GDM1 (cell line): Measurements from ENCODE around the gene MBNL2.
"Not testable (repeated sequence)": the region's sequence is repeated elsewhere in the genome, so short reads cannot be mapped to it uniquely, and the experiment has no call there.

Experiments
- DNase-seq: peaks from one replicate; lab custom pipeline; 2025; lab: John Stamatoyannopoulos, UW

MBNL2 gene

GRCh38 chr13:97347255-97347932 lies 125.3 kb downstream of the MBNL2 start:
- no peak for DNase-seq

GRCh38 chr13:97348569-97349100 lies 126.5 kb downstream of the MBNL2 start:
- DNase-seq = no peak

- not testable (repeated sequence) for DNase-seq
Observed at GRCh38 chr13:97352012-97352411, 129.9 kb downstream of the MBNL2 start.

GRCh38 chr13:97352815-97353214 lies 130.7 kb downstream of the MBNL2 start:
- DNase-seq = no peak

DNA sequence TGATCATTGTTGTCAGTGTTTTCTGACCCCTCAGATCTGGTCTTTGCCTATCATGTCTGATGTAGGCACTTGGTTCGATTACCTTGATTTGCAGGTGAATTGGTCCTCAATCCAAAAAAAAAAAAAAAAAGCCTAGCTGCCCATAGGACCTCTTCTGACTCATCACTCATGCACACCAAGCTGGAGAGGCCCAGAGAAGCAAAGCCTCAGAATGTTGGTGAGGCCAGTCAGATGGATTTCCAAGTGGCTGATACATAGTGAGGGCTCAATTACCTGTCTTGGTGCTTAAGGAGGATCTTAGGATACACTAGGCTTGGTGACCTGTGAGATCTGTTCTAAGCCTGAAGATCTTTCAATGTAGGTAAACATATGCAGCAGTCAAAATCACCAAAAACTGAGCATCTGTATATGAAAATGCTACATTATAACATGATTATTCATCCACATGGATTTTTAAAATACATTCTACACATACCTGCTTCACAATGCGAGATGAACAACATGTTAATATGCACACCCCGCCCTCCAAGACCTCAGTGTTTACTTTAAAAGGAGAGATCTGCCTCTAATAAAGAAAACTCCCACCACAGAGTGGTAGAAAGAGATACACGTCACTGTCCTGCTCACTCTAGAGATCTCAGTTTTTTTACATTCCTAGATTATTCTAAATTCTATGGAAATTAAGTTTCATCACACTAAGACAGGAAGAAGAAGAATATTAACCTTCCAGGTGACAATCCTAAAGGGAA lies 132.0 kb downstream of the MBNL2 start:
- no peak for DNase-seq

DNA sequence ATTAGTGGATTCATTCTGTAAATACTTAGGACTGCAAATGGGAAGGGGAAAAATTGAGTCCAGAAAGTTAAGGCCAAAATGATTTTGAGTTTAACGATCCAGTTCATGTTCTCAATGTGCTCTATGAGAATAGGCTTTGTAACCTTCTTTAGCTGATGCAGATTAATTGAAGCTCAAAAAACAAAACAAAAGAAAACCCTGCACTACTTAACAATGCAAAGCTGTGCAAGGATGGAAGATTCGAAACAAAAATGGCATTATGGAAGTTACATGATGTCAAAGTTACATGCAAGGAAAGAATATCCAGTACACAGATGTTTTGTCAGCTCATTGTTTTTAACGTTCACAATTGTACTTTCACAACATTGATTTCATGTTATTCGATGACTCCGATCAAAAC lies 132.7 kb downstream of the MBNL2 start:
- DNase-seq = no peak

- DNase-seq = no peak
Observed at GRCh38 chr13:97356592-97356991, 134.5 kb downstream of the MBNL2 start.

- DNase-seq = peak; percentile 48
Observed at GRCh38 chr13:97359181-97360057, 137.3 kb downstream of the MBNL2 start.

DNA sequence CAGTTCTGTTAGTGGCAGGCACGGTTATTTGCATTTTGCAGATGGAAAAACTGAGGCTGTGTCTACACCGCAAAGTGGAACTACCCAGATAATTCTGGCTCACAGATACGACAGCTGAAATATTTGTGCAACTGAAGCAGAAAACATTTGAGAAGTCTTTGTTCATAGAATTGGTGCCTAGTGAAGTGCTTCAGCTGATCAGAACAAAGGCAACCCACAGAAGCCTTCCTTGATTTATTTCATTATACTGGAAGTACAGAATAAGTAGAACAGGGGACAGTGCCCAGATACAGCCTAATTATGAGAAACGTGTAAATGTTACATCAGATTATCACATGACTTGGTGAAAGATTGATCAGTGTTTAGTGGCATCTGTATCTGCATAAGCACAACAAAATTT lies 138.5 kb downstream of the MBNL2 start:
- no peak for DNase-seq

DNA sequence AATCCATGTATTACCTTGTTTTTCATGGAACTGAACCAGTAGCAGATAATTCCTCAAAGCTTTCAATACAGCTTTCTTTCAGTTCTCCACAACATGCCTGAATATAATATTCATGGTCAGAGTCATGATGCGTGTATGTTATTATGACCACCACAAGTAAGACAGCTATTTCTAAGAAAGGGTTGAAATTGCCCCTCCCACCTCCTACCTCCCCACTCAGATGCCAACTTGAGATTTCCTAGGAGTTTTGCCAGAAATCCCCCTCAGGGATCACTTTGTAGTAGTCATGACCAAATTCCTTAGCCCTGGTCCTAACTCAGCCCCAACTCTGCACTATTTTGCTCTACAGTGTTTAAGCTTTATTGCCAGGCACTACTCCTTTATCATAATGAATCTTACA lies 141.9 kb downstream of the MBNL2 start:
- DNase-seq = no peak

DNA sequence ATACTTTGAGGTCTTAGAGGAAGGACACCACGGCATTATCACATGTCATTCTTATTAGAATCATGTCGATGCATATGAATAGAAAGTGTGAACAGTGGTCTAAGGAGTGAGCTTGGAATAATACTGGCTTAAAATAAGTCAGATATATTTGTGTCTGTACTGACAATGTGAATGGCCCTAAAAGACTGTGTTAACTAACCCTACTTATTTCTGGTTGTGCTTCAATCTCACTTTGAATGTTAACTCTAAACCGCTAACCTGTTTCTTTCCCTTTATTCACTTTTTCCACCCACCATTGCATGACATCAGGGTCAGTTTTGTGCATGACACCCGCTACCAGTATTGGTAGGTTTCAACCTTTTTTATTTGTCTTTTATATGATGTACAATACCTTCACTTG lies 142.7 kb downstream of the MBNL2 start:
- no peak for DNase-seq

DNA sequence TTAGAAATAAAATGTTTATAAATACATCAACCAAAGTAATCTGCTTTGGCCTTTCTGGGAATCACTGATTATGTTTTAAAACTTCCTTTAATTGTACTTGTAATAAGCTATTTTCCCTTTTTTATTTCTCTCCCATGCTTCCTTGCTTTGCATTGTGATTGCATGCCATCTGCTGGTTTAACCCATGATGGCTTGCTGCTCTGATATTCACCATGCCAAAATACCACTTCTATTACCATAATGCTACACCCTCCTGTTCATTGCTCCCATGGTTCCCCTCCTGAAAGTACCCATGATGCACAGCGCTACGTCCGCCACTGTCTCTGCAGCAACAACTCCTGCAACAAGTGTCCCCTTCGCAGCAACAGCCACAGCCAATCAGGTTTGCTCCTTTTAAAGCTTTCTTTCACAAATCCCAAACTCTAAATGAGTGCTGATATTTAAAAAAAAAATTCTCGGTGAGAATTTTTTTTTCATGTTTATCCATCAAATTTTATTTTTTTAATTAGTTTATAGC lies 144.1 kb downstream of the MBNL2 start:
- DNase-seq = no peak

GRCh38 chr13:97367016-97367822 lies 145.1 kb downstream of the MBNL2 start:
- peak; percentile 12 for DNase-seq

GRCh38 chr13:97369261-97369893 lies 147.2 kb downstream of the MBNL2 start:
- DNase-seq = no peak

GRCh38 chr13:97371486-97372109 lies 149.5 kb downstream of the MBNL2 start:
- DNase-seq = no peak

GRCh38 chr13:97372936-97373335 lies 150.8 kb downstream of the MBNL2 start:
- DNase-seq = no peak

GRCh38 chr13:97373787-97374186 lies 151.7 kb downstream of the MBNL2 start:
- no peak for DNase-seq

DNA sequence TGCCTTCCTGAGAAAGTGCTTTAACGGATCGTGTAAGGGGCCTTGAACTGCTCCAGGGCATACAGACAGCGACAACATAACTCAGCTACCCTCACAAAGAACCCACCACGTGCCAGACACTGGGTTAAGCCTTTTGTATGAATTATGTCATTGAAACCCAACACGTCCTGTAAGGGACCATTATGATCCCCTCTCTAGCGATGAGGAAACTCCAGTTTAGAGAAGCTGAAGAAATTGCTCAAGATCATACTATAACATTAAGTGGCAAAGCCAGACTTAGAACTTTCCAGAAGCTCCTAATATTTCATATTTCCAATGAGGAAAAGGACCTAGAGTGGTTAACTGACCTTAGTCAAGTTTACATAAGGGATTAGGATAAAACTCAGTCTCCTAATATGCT lies 154.8 kb downstream of the MBNL2 start:
- no peak for DNase-seq

- DNase-seq = no peak
Observed at GRCh38 chr13:97379386-97379785, 157.3 kb downstream of the MBNL2 start.

GRCh38 chr13:97380696-97381095 lies 158.6 kb downstream of the MBNL2 start:
- no peak for DNase-seq
